ENCODE results near the gene RNF41.

Gene RNF41

DNA sequence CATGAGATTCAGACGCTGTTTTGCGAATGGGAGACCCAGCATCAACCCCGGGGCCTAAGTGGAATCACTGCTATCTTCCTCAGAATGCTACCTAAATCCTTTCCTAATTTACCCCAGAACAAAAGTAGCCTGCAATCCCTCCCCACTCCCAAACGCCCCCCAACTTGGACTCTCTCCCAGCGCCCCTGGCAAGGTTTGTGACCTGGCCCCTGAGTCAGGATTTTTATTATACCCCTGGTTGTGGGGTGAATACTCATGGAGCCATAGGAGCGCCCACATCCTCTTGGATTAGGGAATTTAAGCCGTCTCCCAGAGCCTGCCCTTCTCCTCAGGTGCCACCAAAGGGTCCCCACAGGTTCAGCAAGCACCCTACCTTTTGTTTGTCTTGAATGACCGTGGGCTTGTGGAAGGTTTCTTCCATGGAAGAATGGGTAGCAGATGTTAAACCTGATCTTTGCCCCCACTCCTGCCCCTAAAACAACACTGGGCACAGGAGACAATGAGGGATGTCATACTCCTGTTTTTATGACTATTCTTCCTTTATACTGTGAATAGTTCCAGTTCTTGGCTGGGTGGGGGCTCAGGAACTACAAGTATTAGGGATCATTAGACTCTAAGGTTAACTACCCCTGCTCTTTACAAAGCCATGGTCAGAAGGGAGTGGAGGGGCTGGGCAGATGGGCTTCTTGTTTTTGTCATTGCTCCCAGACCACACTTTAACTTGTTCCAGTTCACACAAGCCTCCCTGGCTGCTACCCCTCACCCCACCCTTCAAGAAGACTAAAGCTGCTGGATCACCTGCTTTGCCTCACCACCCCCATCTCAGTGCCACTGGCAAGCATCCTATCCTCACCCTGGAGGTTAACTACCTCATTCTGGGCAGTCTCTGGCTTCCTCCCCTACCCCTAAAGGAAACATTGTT, 68.7 kb downstream of the RNF41 start:
- ATAC-seq (no peak), DNase-seq (no peak)
